Stimulated activated CD4-positive, alpha-beta T cell treated with anti-CD3 and anti-CD28 coated beads, TNF-alpha, amount 100 ng/mL, for 24 hours (primary cell): ENCODE results near the gene BCKDK.
"Not testable (repeated sequence)": the region's sequence is repeated elsewhere in the genome, so short reads cannot be mapped to it uniquely, and the experiment has no call there.

Experiments
- DNase-seq, 3 experiments: peaks; one replicate each; pipeline ENCODE4 v3.0.0-alpha.2; 2020; ENCODE audit warnings: low read depth in 3 of 3

The BCKDK gene

DNA sequence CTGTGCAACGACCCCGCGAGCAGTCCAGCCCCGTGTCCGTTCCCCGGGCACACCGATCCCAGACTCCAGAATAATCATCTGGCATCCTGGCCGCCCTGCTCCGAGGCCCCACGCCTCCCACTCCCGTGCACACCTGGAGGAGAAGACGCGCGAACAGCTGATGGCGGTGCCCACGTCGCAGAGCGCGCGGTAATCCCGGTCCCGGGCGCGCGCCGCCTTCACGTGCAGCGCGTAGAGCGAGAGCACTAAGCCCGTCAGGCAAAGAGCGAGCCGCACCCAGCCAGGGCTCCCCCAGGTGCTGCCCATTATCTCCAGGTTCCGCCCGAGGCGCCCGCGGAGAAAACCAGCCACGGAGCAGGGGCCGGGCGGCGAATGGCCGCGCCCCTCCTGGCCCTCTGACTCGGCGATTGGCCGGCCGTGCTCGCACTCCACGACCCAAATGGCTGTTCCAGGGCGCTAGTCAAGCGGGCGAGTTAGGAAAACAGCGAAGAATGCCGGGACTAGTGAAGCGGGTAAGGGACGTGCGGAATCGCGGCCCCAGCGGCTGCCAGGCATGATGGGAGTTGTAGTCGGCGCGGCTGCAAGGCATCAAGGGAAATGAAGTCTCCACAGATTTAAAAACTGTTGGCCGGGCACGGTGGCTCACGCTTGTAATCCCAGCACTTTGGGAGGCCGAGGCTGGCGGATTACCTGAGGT is 13.6 kb upstream of the BCKDK start, which contains the start of gene VKORC1:
Gene VKORC1 (minus strand): TSS at position 374 of the 697 bp plus-strand sequence. CDS start 68 bp downstream, at position 306.
- DNase-seq = peak; percentile 80 to 91 (median 81)

DNA sequence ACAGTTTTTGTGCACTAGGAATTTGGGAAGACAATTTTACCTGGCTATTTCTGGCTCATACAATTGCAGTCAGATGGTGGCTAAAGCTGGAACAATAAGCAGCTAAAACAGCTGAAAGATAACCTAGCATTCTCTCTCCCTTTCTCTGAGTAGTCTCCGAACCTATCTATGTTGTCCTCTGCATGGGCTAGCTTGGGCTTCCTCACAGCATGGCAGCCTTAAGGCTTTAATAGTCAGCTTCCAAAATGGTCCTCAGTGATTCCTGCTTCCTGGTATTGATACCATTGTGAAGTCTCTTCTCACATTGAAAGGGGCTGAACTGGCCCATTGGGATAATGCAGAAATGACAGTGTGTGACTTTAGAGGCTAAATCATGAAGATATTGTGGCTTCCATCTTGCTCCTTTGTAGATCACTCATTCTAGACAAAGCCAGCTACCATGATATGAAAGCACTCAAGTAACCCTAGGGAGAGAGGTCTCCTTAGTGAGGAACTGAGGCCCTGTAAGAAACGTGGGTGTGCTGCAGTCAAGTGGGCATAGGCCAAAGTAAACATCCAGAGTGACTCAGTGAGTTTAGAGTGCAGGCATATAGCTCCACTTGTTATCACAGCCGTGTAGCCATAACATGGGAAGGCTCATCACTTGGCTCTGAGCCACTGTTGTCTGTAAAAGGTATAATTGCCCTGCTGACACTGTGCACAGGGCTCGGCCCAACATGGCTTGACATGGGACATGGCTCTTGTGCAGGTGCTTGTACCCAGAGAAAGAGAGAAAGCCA is 8.1 kb upstream of the BCKDK start:
- no peak for DNase-seq

DNA sequence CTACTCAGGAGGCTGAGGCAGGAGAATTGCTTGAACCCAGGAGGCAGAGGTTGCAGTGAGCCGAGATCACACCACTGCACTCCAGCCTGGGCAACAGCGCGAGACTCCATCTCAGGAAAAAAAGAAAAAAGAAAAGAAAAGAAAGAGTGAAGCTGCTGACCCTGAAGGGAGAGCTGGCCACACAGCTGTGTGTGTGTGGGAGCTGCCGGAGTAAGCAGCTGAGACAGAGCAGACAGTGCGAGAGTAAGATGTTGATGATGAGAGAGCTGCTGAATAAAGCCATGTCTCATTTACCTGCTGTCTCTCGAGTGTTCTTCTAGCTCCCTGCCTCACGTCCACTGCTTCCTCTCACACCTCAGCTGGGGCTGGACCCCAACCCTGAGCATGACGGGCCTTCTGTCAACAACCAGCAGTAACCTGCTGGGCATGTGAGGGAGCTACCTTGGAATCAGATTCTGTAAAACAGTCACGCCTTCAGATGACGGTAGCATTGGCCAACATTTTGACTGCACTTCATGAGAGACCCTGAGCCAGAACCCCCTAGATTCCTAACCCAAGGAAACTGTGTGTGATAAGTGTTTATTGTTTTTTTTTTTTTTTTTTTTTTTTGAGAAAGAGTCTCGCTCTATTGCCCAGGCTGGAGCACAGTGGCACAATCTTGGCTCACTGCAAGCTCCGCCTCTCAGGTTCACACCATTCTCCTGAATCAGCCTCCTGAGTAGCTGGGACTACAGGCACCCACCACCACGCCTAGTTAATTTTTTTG is 7.1 kb upstream of the BCKDK start:
- DNase-seq = not testable (repeated sequence)

DNA sequence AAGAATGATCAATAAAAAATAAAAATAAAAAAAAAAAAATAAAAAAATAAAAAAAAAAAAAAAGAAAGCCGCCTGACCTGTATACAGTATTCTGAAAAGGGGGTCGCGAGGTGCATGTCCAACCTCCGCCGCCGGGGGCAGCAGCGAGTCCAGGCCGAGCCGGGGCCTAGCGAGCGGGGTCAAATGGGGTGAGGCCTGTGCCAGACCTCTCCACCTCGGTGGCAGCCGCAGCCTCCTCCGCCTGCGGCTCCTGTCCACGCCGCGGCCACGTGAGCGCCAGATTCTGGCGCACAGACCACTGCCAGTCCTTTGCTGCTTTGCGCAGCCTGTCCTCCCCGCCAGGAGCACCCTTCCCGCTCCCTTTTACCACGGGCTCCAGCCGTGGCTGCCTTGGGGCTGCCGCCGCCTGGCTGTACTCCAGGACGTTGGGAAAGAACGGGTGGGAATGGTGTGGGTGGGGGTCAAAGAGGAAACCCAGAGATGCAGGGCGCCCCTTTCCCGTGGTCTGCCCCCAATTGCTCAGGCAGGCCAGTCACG is 2.4 kb upstream of the BCKDK start:
- peak; percentile 54 to 82 (median 75) for DNase-seq

DNA sequence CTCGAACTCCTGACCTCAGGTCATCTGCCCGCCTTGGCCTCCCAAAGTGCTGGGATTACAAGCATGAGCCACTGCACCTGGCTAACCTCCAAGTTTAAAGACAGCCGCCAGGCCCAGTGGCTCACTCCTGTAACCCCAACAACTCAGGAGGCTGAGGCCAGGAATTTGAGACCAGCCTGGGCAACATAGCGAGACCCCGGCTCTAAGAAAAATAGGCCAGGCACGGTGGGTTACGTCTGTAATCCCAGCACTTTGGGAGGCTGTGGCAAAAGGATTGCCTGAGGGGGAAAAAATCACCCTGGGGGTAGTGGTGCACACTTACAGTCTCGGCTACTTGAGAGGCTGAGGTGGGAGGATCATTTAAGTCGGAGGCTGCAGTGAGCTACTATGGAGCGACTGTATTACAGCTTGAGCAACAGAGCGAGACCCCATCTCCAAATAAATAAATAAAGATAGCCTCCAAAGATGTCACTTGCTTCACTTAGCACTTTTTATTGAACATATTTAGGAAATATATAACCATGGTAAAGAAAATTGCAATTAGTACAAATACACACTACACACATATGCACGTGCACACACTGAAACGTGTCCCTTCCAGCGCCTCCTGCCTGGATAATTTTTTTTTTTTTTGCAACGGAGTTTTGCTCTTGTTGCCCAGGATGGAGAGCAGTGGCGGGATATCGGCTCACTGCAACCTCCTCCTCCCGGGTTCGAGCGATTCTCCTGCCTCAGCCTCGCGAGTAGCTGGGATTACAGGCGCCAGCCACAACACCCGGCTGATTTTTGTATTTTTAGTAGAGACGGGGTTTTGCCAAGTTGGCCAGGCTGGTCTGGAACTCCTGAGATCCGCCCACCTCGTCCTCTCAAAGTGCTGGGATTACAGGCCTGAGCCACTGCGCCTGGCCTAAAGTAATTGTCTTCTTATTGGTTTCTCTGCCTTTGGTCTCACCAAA is 1.4 kb upstream of the BCKDK start:
- no peak for DNase-seq

DNA sequence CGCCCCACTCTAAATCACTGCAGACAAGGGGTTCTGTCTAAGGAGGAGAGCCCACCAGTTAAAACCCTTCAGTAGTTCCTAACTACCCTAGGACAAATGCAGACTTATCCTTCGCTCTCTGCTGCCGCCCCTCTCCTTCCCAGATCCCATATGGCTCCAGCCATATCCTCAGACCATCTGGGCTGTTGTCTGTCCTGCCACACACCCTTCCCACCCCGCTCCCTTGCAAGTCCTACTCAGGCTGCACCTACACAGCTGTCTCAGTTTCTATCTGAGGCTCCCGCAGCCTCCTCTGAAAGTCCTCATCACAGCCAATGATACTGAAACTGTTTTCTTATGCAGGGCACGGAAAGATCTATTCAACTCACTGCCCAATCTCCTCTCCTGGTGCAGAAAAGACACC is 720 bp upstream of the BCKDK start:
- DNase-seq = peak in 1 of 3 experiments; percentile 44

DNA sequence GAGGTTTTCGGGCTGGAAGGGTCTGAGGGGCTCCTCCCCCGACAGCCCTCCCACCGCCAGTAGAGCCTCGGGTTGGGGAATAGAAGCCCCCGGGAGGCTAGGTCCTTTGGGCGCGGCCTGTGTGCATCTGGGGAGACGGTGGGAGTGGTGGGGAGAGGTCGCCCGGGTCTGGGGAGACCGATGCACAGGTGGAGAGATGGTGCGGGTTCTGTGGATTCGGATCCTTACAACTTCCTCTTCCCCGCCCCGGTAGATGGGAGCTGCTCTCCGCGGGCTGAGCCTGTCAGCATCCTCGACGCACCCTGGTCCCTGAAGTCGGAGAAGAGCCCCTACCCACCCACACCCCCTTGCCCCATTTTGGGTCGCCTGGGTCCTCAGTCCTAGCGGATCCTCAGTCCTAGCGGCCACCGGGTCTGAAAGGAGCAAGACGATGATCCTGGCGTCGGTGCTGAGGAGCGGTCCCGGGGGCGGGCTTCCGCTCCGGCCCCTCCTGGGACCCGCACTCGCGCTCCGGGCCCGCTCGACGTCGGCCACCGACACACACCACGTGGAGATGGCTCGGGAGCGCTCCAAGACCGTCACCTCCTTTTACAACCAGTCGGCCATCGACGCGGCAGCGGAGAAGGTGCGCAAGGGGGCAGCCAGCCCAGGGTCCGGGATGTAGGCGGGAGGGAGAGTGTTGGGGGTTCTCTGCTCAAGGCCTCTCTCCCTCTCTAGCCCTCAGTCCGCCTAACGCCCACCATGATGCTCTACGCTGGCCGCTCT is 790 bp downstream of the BCKDK start:
- no peak for DNase-seq

DNA sequence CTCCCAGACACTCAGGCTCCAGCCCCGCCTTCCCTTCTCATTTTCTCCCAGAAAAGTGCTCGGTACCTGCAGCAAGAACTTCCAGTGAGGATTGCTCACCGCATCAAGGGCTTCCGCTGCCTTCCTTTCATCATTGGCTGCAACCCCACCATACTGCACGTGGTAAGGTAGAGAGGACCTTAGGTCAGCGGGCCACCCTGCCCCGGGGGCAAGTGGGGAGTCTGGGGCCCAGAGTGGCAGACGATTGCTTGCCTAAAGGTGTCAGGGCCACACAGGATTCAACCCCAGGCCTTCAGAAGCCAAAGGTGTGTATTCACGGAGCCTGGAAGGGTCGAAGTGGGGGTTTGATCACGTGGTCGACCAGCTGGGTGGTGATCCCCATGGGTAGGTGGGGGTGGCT is 1.4 kb downstream of the BCKDK start:
- DNase-seq = no peak

DNA sequence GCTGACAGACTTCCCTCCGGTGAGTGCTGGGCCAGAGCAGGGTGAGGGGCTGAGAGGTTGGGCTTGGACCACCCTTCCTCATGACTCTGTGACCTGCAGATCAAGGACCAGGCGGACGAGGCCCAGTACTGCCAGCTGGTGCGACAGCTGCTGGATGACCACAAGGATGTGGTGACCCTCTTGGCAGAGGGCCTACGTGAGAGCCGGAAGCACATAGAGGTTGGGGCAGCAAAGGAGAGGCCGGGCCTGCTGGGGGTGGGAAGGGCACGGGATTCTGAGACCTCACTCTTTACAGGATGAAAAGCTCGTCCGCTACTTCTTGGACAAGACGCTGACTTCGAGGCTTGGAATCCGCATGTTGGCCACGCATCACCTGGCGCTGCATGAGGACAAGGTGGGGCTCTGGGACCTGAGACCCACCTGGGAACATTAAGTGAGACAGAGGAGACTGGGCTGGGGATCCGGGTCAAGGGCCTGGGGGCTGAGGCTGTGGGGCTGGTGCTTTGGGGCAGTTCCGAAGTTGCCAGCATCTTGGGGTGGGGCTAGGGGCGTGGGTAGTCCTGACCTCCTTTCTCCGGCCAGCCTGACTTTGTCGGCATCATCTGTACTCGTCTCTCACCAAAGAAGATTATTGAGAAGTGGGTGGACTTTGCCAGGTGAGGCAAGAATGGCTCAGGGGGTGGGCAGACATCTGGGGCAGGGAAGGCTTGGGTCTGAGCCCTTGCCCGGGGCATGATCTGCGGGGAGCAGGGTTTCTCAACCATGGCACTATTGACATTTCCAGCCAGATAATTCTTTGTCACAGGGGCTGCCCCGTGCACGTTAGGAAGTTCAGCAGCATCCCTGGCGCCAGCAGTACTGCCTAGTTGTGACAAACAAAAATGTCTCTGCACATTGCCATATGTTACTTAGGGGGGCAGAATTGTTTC is 2.2 kb downstream of the BCKDK start:
- no peak for DNase-seq

DNA sequence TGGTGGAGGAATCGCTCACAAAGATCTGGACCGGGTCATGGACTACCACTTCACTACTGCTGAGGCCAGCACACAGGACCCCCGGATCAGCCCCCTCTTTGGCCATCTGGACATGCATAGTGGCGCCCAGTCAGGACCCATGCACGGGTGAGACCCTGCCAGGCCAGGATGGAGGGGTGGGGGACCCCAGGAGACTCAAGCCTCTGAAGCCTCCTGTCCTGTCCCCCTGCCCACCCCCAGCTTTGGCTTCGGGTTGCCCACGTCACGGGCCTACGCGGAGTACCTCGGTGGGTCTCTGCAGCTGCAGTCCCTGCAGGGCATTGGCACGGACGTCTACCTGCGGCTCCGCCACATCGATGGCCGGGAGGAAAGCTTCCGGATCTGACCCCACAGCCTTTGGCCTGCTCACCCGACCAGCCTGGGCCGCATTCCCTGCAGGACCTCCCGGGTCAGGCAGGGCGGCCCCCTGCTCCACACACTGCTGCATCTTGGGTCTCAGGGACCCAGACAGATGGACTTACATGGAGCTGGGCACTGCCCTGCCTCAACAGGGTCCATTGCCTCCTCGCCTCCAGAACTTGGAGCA is 3.8 kb downstream of the BCKDK start:
- DNase-seq = no peak

DNA sequence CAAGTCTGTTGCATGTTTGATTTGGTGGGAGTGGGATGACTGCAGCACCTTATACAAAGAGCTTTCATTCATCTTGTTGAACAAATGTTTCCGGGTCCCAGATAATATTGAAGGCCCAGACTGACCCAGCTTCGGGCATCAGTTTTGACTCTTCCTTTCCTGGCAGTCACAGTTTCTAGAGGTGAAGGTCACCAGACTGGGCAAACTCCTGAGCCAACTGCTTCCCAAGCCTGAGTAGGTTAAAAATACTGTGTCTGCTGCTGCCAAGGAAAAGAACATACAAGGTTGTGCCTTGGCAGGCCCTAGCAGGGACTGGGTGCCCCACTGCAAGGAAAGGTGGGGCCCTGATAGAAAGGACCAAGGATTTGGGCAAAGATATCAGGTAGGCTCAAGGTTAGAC is 4.5 kb downstream of the BCKDK start:
- no peak for DNase-seq

DNA sequence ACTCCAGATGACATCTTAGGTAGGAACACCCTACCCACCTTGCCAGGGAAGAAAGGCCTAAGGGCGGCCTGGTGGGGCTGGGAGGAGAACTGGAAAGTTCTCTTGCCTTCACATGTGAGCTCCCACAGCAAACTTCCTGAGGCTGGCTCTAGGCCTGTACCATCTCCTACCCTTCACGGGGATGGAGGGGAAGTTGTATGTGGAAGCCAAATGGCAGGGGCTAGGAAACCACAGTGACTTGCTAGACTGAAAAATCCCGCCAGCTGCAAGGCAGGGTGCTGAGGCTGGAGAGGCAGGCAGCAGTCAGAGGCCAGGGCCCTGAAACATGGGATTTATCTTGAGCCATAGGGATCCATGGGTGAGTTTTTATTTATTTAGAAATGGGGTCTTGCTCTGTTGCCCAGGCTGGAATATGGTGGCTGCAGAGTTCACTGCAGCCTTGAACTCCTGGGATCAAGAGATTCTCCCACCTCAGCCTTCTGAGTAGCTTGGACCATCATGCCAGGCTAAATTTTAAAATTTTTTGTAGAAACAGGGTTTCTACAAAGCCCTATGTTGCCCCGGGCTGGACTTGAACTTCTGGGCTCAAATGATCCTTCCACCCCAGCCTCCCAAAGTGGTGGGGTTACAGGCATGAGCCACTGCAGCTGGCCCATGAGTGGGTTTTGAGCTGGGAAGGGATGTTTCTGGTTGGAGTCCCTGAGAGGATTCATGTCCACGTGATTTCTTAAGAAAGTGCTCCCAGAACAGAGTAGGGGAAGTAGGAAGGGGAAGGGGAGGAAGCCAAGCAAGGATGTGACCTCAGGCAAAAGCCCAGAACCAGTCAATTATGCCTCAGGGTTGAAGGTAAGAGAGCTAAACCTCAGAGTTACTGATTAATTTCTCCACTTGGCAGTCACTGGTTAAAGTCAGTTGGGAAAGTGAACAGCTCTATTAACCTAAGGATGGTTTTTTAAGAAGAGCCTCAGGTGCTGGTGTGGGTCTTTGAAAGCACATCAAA is 5.2 kb downstream of the BCKDK start:
- DNase-seq = no peak

DNA sequence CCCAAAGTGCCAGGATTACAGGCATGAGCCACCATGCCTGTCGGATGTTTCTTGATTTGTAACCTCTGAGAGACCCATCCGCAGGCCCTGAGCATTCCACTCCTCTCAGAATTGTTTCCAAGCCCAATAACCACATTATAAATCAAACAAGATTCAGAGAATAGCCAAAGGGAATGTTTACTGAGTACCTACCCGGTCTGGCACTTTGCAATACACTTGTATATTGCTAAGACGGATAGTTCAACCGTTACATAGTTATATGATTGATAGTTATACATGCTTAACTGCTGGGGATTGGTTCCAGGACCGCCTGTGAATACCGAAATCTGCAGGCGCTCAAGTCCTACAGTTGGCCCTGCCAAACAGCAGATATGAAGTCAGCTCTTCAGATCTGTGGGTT is 6.3 kb downstream of the BCKDK start:
- DNase-seq = no peak

DNA sequence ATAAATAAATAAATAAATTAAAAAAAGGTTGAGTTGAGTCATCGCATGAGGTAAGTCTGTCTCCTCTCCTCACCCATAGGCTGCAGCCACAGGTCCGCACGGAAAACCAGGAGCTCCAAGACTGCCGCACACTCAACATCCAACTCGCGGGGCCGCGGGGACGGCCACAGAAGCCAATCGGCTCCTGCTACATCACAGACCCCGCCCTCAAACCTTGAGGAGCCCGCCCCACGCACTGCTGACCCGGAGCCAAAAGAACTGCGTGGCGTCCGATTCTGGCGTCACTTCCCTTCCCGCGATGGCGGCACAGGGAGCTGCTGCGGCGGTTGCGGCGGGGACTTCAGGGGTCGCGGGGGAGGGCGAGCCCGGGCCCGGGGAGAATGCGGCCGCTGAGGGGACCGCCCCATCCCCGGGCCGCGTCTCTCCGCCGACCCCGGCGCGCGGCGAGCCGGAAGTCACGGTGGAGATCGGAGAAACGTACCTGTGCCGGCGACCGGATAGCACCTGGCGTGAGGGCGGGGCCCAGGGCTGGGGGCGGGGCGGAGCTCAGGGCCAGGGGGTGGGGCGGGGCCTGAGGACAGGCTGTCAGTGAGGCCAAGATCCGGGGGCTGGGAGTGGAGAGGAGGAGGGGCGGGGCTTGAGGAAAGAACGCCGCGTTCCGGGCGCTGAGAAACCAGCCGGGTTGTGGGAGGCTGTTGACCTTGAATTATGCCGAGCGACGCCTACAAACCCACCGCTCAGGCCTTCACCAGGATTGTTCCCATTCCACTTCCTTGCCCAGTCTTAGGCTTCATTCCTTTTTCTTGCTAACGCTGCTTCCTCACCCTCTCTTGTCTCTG is 9.4 kb downstream of the BCKDK start, which contains the start of gene KAT8:
Gene KAT8 (plus strand): TSS at position 281 of the 839 bp plus-strand sequence. CDS start 18 bp downstream, at position 299.
- DNase-seq = peak; percentile 94 to 98 (median 98)

DNA sequence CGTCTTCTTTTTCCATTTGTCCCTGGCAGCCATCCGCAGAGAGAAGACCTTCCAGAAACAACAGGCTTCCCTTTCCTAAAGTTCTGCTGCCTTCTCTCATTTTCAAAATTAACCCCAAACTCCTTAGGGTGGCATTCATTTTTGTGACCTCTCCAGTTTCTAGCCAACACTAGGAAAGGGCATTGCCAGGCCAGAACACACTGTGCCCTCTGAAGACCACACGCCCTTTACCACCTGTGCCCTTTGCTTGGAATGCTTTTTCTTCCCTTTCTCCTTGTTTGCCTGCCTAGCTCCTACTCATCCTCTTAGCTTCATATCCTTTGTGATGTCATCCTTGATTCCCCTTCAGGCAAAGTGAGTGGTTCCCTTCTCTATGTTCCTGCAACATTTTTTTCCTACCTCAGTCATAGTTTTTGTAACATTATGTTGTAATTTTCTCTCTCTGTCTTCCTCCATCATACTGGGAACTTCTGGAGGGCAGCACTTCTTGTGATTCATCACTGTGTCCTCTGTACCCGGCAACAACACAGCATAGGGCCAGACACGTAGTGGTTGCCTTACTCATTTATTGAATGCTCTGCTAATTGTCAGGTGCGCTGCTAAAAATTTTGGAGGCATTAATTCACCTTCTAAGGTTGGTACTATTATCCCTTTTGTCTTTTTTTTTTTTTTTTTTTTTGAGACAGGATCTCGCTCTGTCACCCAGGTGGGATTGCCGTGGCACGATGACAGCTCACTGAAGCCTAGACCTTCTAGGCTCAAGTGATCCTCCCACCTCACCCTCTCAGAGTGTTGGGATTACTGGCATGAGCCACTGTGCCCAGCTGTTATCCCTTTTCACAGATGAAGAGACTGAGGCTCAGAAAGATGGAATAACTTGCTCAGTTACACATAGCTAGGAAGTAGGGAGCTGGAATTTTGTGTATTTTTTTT is 10.3 kb downstream of the BCKDK start:
- no peak for DNase-seq
